NCI-H1436 (cell line): ENCODE data around the gene LRBA.

ENCODE experiments used
- DNase-seq: peaks from one replicate; lab custom pipeline; 2025; lab: John Stamatoyannopoulos, UW

The LRBA gene

GRCh38 chr4:150495550-150495949 lies 519.5 kb downstream of the LRBA start:
- DNase-seq: no peak

DNA sequence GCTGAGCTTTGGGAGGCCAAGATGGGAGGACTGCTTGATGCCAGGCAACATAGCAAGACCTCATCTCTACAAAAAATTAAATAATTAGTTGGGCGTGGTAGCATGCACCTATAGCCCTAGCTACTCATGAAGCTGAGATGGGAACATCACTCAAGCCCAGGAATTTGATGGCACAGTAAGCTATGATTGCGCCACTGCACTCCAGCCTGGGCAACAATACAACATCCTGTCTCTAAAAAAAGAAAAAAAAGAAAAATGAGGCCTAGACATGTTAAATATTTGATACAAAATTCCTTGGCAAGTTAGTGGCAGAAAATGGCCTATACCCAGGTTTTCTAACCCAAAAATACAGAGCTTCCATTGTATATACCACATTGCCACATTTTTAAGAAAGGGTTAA lies 521.2 kb downstream of the LRBA start:
- no peak for DNase-seq

DNA sequence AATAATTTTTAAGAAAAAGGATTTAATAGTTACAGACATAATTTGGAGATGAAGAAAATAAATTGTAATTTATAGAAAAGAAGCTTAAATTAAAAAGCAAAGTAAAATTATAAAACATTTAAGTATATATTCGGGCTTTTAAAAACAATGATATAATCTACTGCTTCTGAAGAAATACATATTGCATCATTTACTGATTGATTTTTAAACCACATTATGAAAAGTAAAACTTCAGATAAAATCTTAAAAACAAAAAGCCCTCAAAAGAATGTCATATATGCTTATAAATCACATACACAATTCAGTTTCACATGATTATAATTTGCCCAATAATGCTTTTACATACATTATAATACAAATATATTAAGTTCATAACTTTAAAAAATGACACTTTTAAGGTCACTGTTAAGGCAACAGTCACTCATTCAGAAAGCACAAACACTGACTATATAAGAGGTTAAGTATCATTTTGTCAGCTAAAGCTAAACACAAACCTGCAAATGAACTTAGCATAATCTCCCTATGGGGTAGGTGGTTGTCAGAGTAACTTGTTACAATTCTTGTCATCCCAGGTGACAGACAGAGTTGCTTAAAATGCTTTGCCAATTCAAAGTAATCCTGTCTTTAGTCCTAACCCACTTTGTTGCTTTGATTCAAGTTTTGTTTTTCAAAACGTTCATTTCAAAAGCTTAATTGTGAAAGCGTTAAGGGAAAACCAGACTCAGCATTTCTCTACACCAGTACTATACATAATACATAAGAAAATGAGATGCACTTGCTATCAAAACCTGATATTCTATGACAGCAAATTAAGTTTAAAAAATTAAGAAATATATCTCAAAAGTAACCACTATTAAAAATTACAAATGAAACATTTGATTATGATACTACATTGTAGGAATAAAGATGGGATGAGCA lies 523.7 kb downstream of the LRBA start:
- no peak for DNase-seq

GRCh38 chr4:150482581-150482980 lies 532.5 kb downstream of the LRBA start:
- no peak for DNase-seq

DNA sequence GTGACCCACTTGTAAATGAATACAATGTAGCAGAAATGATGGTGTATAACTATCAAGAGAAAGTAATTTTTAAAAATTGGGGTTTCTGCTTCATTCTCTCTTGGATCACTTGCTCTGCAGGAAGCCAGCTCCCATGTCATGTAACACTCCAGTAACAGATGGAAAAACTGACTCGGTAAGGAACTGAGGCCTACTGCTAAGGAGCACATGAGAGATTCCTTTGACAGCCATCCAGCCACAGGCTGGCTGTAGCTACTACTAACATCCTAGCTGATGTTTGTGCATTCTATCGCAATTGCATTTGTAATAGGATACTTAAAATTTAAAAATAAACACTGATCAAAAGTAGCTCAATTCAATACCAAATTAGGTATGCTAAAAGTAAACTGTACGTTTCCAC lies 535.4 kb downstream of the LRBA start:
- no peak for DNase-seq

- no peak for DNase-seq
Observed at GRCh38 chr4:150477869-150478268, 537.2 kb downstream of the LRBA start.

DNA sequence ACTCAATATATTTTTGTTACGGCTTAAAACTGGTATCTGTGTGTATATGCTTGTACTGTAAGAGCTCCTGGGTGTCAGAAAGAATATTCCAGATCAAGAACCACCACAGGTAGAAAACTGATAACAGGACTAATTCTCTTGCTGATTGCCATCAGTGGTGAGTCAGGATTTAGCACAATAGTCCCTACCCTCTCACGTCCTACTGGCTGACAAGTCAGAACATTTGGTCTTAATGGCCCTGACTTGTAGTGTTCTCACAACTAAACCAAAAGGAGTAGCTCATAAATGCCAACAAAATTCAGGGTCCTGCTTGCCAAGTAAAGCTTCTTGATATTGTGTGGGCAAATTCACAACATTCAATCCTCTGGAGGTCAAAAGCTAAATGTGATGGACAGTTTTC lies 538.3 kb downstream of the LRBA start:
- DNase-seq: no peak

GRCh38 chr4:150475763-150476162 lies 539.3 kb downstream of the LRBA start:
- no peak for DNase-seq

- no peak for DNase-seq
Observed at GRCh38 chr4:150464523-150464922, 550.6 kb downstream of the LRBA start.

- DNase-seq: no peak
Observed at GRCh38 chr4:150462743-150463142, 552.3 kb downstream of the LRBA start.

- DNase-seq: no peak
Observed at GRCh38 chr4:150461957-150462356, 553.1 kb downstream of the LRBA start.

DNA sequence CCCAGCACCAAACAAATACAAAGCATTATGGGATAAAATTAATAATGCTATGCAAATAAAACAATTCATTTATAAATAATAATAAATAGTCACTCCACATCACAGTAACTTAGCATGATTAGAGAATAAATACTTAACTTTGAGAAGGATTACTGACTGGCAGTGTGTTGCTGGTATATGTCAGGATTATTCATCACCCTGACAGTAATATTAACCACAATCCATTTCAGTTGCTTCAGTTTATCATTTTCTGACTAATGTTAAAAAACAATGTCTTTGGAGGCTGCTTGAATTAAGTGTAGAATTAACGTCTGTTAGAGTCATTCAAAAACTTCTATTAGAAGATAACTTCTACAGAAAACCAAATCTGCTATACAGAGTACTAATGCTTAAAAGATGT lies 557.3 kb downstream of the LRBA start:
- no peak for DNase-seq

GRCh38 chr4:150451883-150452282 lies 563.2 kb downstream of the LRBA start:
- DNase-seq: no peak

- no peak for DNase-seq
Observed at GRCh38 chr4:150447356-150447755, 567.7 kb downstream of the LRBA start.

DNA sequence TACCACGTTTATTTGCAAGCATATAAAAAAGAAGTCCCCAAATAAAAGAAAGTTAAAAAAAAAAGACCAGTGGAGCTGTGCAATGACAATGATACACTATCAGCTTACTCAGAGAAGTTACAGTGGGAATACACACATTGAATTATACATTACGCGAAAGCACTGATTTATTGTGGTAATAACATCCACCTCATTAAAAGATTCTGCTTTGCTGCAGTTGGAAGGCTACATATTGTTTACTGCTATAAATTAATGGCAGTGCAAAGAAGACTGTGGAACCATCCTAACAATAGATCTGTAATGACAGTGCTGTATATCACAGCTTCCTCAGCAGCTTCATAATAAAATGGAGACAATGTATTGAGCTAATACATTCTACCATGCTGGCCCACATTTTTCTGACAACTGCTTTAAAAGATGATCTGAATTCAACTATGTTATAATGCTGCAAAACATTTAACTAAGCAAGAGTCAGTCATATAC lies 575.6 kb downstream of the LRBA start:
- no peak for DNase-seq

GRCh38 chr4:150436598-150437370 lies 578.3 kb downstream of the LRBA start:
- no peak for DNase-seq

GRCh38 chr4:150431221-150431620 lies 583.9 kb downstream of the LRBA start:
- no peak for DNase-seq

GRCh38 chr4:150425161-150425560 lies 589.9 kb downstream of the LRBA start:
- DNase-seq: no peak

DNA sequence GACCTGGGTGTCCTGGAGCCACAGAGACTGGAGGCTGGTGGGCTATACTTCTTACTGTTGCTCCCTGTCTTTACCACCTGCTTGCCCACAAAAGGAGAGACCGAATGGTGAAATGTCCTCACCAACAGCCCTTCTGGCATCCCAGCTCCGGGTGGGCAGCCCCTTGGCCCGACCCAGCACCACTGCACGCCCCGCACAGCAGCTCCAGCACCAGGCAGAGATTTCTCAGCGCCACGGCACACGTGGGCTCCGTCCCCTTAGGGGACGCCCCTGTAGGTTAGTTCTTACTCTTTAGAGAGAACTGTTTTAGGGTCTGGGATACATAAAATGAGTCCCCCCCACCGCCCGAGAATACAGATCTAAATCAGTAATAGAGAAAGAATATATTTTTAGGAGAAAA lies 591.6 kb downstream of the LRBA start:
- no peak for DNase-seq

GRCh38 chr4:150423074-150423473 lies 592.0 kb downstream of the LRBA start:
- DNase-seq: no peak

GRCh38 chr4:150421612-150422011 lies 593.5 kb downstream of the LRBA start:
- DNase-seq: no peak

DNA sequence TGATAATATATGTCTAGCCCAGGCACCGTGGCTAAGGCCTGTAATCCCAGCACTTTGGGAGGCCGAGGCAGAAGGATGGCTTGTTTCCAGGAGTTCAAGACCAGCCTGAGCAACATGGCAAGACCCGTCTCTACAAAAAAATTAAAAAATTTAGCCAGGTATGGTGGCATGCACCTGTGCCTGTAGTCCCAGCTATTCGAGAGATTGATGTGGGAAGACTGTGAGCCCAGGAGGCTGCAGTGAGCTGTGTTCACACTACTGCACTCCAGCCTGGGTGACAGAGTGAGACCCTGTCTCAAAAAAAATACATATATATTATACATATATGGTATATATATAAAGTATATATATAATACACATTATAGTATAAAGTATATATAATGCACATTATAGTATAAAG lies 595.1 kb downstream of the LRBA start:
- no peak for DNase-seq

DNA sequence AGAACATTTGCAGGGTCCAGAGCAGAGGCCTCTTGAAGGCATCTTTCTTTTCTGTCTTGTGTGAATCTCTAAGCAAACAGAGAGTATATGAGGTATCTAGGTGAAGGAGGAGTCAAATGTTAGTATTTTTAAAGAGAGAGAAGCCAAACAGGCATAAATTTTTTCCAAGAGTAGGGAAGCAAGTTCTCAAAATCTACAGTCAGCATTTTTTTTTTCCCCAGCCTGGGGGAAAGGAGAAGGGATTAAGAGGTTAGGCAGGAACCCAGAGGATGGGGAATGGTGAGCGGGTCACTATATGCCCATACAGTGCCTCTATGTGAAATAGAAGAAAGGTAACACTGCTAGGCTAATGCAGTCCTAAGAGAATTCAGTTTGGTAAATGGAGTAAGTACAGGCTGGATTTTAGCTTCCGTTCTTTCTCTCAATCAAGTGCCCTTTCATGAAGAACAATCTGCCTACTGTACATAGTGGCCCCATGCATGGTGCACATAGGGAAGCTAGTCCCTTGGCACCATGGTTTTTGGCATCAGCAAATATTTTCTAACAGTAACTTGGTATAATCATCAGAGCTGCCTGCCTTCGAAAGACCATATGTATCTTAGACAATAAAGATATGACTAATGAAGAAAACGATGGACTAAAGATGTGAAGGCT lies 596.2 kb downstream of the LRBA start:
- DNase-seq: no peak
